GM12873 (cell line): Measurements from ENCODE around the gene SDK2.

Experiments used
- TF ChIP-seq, protein P1 (sequence below): IDR thresholded peaks from 2 replicates; pipeline ENCODE4 v1.5.1; 2012; ENCODE audit warnings: low read depth, mild to moderate bottlenecking, moderate library complexity, low read length, control low read depth; ENCODE audit not compliant: insufficient read depth; ENCODE audit errors: missing control alignments

SDK2 gene

GRCh38 chr17:73614256-73614655 lies 30.0 kb downstream of the SDK2 start:
- TF ChIP-seq, protein P1, sequence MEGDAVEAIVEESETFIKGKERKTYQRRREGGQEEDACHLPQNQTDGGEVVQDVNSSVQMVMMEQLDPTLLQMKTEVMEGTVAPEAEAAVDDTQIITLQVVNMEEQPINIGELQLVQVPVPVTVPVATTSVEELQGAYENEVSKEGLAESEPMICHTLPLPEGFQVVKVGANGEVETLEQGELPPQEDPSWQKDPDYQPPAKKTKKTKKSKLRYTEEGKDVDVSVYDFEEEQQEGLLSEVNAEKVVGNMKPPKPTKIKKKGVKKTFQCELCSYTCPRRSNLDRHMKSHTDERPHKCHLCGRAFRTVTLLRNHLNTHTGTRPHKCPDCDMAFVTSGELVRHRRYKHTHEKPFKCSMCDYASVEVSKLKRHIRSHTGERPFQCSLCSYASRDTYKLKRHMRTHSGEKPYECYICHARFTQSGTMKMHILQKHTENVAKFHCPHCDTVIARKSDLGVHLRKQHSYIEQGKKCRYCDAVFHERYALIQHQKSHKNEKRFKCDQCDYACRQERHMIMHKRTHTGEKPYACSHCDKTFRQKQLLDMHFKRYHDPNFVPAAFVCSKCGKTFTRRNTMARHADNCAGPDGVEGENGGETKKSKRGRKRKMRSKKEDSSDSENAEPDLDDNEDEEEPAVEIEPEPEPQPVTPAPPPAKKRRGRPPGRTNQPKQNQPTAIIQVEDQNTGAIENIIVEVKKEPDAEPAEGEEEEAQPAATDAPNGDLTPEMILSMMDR, result no peak

GRCh38 chr17:73613271-73614233 lies 30.7 kb downstream of the SDK2 start:
- TF ChIP-seq, protein P1, result no peak

DNA sequence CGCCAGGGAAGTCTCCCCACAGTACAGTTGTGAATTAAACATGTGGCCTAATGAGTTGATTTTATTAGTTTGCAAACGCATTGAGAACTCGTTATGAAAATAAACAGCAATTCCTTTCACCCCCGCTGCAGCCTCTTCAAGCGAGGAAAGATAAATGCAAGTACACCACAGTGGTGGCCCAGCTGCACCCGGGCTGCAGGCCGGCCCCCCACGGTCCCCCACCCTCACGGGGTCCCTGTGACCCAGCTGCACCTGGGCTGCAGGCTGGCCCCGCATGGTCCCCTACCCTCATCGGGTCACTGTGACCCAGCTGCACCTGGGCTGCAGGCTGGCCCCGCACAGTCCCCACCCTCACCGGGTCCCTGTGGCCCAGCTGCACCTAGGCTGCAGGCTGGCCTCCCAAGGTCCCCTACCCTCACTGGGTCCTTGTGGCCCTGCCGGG lies 32.2 kb downstream of the SDK2 start:
- TF ChIP-seq, protein P1, result no peak

DNA sequence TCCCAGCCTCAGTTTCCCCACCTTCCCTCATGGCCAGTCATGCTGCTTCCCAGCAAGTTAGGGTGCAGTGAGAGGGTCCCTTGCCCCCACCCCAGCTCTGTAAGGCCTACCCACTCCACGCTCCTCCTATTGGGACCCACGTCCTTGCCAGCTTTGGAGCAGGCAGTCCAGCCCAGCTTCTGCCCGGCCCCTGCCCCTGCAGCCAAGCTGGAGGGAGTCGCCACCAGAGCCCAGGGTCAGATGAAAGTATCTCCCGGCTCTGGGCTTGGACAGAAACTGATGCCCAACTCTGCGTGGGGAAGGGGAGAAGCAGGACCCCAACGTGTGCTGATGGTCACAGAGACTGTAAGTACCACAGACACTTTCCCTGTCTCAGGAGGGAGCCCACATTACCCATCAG lies 32.6 kb downstream of the SDK2 start:
- TF ChIP-seq, protein P1, result no peak

DNA sequence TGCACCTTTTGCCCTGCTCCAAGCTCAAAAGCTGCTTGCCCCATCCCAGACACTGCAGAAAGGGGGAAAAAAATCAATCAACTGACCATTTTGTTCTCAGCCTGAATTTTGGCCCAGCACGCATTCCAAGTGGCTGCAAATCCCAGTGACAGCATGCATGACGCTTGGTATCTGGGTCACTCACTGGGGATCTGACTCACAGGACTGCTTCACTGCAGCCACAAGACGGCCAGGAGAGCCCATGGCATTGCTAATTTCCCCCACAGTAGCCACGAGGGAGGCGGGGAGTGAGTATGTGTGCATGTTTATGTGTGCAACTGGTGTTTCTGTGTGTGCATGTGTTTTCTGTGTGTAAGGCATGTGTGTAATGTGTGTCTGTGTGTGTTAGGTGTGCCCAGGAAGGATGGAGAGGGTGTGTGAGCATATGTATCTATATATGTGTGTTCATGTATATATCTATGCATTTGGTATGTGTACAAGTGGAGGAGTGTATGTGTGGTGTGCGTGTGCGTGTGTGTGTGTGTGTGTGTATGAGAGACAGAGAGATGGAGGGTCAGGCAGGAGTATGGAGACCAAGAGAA lies 33.8 kb downstream of the SDK2 start:
- TF ChIP-seq, protein P1, result no peak

GRCh38 chr17:73609758-73610157 lies 34.5 kb downstream of the SDK2 start:
- TF ChIP-seq, protein P1, result no peak

- TF ChIP-seq, protein P1, result no peak
Observed at GRCh38 chr17:73609060-73609459, 35.2 kb downstream of the SDK2 start.
